Upper lobe of right lung (tissue), 1 donor: ENCODE results near the gene BCAP31. TPM values are rescaled to one million over a fixed set of nuclear protein-coding genes. Genes with fewer than 3 reads are reported as not detected.
"Not testable (repeated sequence)": the region's sequence is repeated elsewhere in the genome, so short reads cannot be mapped to it uniquely, and the experiment has no call there.

Source experiments
- ATAC-seq: fragments of 200-7000 bp; cut with Tn5 transposase; one replicate; pipeline ENCODE4 v1.9.1; 2020; ENCODE audit warnings: mild to moderate bottlenecking, moderate library complexity
- DNase-seq: peaks from one replicate; pipeline ENCODE4 v3.0.0-alpha.2; 2020
- H3K27ac ChIP-seq: fragments of 200-600 bp; one replicate; pipeline ENCODE4 v1.8.0; 2022
- H3K27me3 ChIP-seq: fragments of 200-600 bp; one replicate; pipeline ENCODE4 v1.8.0; 2022; ENCODE audit warnings: mild to moderate bottlenecking
- H3K36me3 ChIP-seq: fragments of 200-600 bp; one replicate; pipeline ENCODE4 v1.8.0; 2022
- H3K4me1 ChIP-seq: fragments of 200-600 bp; one replicate; pipeline ENCODE4 v1.8.0; 2022
- H3K4me3 ChIP-seq: fragments of 200-600 bp; one replicate; pipeline ENCODE4 v1.8.0; 2022; ENCODE audit warnings: mild to moderate bottlenecking
- H3K9me3 ChIP-seq: fragments of 200-600 bp; one replicate; pipeline ENCODE4 v1.8.0; 2022
- CTCF ChIP-seq: fragments of 200-600 bp; IDR thresholded peaks from one replicate; pipeline ENCODE4 v1.8.0; 2022; ENCODE audit warnings: antibody characterized with exemption
- intact Hi-C: fragments of 100-400 bp; cut with DNase I; formaldehyde crosslinking; loops from one replicate; pipeline ENCODE4 v1.11.0; 2022
- total RNA-seq: library from RNA; stranded (reverse); fragmentation: NEBNext Ultra II Directional; extraction: Animal tissue kit (Norgen Biotek cat#: 25700); gene quantifications from one replicate; pipeline ENCODE4 v1.2.1, GENCODE V29; 2021
- donor health status: DM: no; HTN: yes; CAD: no; lungs with severe emphysema.

BCAP31 gene
- total RNA-seq, 1 donor from 2014 or later = 233 TPM

DNA sequence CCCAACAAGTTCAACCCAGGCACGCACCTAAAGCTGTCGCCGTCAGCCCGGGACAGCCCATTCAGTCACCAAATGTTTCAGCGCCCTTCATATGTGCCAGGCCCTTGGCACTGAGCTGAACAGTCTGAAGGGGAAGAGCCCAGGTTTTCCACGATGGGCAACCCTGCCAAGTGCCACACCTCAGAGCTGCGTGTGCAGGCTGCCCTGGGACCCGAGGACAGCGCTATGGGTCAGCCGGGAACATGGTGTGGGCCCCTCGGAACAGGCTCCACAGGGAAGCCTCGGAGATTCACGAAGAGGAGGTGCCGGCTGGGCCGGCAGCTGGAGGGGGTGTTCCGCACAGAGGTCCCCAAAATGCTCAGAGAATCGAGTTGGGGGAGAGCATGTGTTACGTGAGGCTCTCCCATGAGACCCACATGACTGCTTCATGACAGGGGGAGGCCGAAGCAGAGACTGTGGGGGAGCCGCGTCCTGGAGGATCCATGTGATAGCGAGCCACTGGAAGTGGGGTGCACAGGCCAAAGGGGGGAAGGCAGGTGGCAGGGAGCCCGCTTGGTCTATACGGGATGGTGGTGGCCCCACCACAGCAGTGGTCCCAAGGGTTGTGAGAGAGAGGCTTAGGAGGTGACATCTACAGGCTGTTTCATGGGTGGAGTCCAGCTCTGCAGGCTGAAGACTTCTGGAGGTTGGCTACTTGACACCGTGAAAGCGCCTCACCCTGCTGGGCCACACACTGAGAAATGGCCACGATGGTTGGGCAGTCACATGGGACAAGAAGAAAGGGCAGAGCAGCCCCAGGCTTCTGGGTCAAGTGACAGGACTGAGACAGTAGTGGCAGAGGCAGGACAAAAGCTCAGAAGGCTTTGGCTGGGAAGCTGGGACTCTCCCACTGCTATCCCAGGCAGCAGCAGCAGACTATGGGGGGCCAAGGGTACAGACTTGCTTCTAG lies 14.2 kb downstream of the BCAP31 start:
- Histone ChIP-seq H3K27me3 (no peaks in the 10 kb centered on the region), H3K27ac (no peak overlapping the region), H3K36me3 (peaks cover 16% of the 10 kb centered on the region), H3K4me3 (no peak overlapping the region), H3K4me1 (no peaks in the 10 kb centered on the region), H3K9me3 (no peaks in the 10 kb centered on the region)
- DNase-seq (no peak), ATAC-seq (no peak)
- intact Hi-C loops = no loop called here
- no peak for TF ChIP-seq CTCF

GRCh38 chrX:153708415-153708814 lies 15.8 kb downstream of the BCAP31 start:
- Histone ChIP-seq H3K4me3 (no peak overlapping the region), H3K27ac (no peak overlapping the region), H3K4me1 (no peaks in the 10 kb centered on the region), H3K36me3 (peaks cover 10% of the 10 kb centered on the region), H3K27me3 (no peaks in the 10 kb centered on the region), H3K9me3 (no peaks in the 10 kb centered on the region)
- ATAC-seq (peak; percentile 92), DNase-seq (peak; percentile 78)
- intact Hi-C loops = no loop called here
- TF ChIP-seq CTCF = peak; percentile 47

DNA sequence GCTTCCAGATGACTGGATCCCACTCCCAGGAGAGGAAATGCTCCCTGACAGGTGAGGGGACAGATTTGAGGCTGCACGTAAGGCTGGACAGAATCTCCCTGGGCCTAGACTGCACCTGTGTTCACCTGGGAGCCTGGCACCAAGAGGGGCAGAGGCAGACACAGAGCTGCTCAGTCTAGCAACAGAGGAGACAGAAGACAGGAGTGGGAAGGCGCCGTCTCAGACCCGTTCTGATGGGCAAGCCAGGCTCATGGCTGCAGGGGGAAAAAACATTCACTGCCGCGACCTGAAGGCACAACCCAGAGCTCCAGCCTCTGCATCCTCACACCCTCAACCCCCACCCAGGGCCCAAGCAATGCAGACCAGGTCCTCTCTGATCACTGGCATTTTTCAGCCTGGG lies 16.8 kb downstream of the BCAP31 start:
- intact Hi-C loops = no loop called here

DNA sequence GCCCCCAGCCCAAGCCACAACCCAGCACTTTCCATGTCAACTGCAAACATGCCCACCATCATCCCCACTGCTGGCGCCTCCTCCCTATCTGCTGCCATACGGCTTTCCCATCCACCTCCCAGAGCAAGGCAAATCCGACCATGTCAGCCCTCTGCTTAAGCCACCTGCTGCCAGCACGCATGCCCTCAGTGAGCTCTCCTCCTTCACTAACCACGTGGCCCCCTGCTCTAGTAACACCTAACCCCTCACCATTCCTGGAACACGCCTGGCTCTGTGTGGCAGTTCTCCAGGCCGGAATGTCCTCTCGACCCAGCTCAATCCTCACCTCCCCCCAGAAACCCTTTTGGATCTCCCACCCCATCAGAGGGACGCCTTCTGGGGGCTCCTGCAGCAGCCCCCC lies 17.4 kb downstream of the BCAP31 start:
- H3K9me3 ChIP-seq = no peaks in the 10 kb centered on the region
- no peak overlapping the region for H3K27ac ChIP-seq
- no peak overlapping the region for H3K4me3 ChIP-seq
- peaks cover 8% of the 10 kb centered on the region for H3K36me3 ChIP-seq
- TF ChIP-seq CTCF = no peak
- no peaks in the 10 kb centered on the region for H3K4me1 ChIP-seq
- DNase-seq (no peak), ATAC-seq (no peak)
- intact Hi-C loops = no loop called here
- no peaks in the 10 kb centered on the region for H3K27me3 ChIP-seq

More for the DNA sequence above, 16.8 kb downstream of the BCAP31 start:
- DNase-seq (no peak), ATAC-seq (no peak)
- Histone ChIP-seq H3K27ac (no peak overlapping the region), H3K36me3 (peaks cover 8% of the 10 kb centered on the region), H3K4me1 (no peaks in the 10 kb centered on the region), H3K9me3 (no peaks in the 10 kb centered on the region), H3K4me3 (no peak overlapping the region), H3K27me3 (no peaks in the 10 kb centered on the region)
- no peak for TF ChIP-seq CTCF

DNA sequence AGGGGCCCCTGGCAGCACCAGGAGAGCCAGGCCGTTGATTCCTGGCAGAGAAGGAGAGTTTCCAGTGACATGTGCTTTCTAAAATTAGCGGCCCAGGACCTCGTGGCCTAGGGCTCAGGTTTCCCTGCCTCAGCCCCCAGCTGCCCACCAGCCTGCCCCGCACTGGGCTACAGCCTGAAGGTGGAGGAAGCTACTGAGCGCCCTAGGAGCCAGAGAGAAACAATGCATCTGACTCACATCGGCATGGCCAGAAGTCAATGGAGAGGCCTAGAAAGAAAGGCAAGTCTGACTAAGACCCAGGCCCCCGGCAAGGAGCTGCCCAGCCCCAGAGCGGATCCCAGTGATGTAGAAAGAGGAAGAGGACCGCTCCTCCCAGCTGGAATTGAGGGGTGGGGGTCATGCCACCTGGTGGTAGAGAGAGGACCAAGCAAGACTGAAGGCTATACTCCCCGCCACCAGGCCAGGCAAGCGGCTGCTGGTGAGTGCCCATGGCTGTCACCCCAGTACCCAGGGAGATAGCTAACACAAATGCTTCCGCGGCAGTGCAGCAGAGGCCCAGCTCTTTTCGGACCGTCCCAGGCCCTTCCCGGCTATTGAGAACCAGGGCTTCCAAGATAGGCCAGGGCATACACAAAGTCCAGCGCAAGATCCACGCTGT lies 18.7 kb downstream of the BCAP31 start:
- intact Hi-C loops, H3K9me3 ChIP-seq, H3K4me1 ChIP-seq, H3K4me3 ChIP-seq, H3K27me3 ChIP-seq, ATAC-seq, H3K27ac ChIP-seq, DNase-seq: not testable (repeated sequence)
- peaks cover 20% of the 10 kb centered on the region for H3K36me3 ChIP-seq

- intact Hi-C loops, H3K4me3 ChIP-seq, ATAC-seq, H3K4me1 ChIP-seq, H3K27ac ChIP-seq, H3K27me3 ChIP-seq, H3K9me3 ChIP-seq, DNase-seq: not testable (repeated sequence)
- peaks cover 20% of the 10 kb centered on the region for H3K36me3 ChIP-seq
These were observed 19.4 kb downstream of the BCAP31 start for GRCh38 chrX:153704631-153705402.
